GM19239 (cell line): Measurements from ENCODE around the gene PPP1R36.
A peak's percentile ranks its signal among the peaks of the same experiment; 100 is the strongest.
"Not testable (repeated sequence)": the region's sequence is repeated elsewhere in the genome, so short reads cannot be mapped to it uniquely, and the experiment has no call there.

Experiments used
- DNase-seq: peaks from one replicate; pipeline ENCODE4 v3.0.0; 2011; ENCODE audit warnings: low spot score; ENCODE audit not compliant: insufficient read length
- FAIRE-seq: peaks from 2 replicates; lab custom pipeline; 2011; peaks lifted over from hg19 to GRCh38; lab: Jason Lieb, UNC

PPP1R36 gene

DNA sequence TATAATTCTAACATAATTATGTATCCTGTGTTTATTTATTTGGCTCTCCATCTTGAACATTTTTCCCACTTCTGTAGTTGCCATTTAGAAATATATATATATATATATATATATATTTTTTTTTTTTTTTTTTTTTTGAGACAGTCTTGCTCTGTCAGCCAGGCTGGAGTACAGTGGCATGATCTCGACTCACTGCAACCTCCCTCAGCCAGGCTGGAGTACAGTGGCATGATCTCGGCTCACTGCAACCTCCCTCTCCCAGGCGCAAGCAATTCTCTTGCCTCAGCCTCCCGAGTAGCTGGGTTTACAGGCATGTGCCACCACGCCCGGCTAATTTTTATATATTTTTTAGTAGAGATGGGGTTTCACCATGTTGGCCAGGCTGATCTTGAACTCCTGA, 32.1 kb upstream of the PPP1R36 start:
- DNase-seq, FAIRE-seq: not testable (repeated sequence)

GRCh38 chr14:64518229-64518628, 31.5 kb upstream of the PPP1R36 start:
- no peak for FAIRE-seq
- DNase-seq, result no peak

DNA sequence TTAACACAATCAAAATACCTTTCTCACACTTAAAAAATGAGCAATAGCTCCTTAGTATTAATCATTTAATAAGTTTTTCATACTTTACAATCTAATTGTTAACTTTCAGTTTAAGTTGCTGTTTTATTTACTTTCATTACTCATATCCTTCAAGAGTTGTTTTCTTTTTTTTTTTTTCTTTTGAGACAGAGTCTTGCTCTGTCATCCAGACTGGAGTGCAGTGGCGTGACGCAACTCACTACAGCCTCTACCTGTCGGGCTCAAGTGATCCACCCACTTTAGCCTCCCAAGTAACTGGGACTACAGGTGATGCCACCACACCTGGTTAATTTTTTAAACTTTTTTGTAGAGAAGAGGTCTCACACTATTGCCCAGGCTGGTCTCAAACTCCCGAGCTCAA, 29.1 kb upstream of the PPP1R36 start:
- DNase-seq (no peak), FAIRE-seq (no peak)

DNA sequence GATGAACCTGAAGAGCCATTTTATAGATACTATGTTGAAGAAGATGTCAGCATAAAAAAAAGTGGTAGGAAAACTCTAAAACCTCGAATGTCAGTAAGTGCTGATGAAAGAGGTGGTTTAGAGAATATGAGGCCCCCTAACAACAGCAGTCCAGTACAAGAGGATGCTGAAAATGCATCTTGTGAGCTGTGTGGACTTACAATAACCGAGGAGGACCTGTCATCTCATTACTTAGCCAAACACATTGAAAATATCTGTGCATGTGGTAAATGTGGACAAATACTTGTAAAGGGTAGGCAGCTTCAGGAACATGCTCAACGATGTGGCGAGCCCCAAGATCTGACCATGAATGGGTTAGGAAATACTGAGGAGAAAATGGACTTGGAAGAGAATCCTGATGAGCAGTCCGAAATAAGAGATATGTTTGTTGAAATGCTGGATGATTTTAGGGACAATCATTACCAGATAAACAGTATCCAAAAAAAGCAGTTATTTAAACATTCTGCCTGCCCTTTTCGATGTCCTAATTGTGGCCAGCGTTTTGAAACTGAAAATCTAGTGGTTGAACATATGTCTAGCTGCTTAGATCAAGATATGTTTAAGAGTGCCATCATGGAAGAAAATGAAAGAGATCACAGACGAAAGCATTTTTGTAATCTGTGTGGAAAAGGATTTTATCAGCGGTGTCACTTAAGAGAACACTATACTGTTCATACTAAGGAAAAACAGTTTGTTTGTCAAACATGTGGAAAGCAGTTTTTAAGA, 27.0 kb upstream of the PPP1R36 start:
- FAIRE-seq, result peak; percentile 14

DNA sequence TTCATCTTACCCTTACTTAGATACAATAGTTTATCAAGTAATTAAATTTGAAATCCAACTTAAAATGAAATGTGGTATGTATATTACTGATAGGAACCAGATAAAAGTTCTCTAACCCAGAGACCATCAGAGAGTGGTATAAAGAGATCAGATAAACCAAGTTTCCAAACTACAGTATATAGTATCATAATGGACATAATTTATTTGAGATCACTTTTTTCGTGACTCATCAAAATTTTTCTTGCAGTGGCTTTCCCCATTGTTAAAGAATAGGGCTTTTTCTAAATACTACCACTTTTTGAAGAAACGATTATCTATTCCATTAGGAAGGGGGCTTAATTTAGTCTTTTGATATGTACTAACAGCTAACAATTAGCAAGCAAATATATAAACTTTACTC, 24.4 kb upstream of the PPP1R36 start:
- no peak for DNase-seq
- FAIRE-seq, result no peak

More for the DNA sequence above, 27.0 kb upstream of the PPP1R36 start:
- no peak for DNase-seq

DNA sequence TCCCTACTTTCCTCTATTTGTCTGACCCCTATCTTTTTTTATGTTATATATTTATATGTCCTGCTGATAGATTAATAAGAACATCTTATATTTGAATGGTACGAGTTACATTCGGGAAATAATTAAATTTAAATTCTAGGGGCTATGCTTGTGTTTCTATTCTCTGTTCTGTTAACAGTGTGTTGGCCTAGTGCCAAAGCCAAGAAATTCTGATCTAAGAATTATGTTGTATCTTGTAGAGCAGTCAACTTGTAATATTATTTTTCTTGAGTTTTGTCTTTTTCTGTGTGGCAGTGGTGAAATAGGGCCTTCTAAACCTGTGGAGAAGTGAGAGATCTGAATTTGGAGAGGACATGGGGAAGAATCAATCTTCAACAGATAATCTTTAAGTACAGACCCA, 18.2 kb upstream of the PPP1R36 start:
- DNase-seq (no peak), FAIRE-seq (no peak)

GRCh38 chr14:64536488-64537245, 13.1 kb upstream of the PPP1R36 start:
- DNase-seq (no peak), FAIRE-seq (no peak)

DNA sequence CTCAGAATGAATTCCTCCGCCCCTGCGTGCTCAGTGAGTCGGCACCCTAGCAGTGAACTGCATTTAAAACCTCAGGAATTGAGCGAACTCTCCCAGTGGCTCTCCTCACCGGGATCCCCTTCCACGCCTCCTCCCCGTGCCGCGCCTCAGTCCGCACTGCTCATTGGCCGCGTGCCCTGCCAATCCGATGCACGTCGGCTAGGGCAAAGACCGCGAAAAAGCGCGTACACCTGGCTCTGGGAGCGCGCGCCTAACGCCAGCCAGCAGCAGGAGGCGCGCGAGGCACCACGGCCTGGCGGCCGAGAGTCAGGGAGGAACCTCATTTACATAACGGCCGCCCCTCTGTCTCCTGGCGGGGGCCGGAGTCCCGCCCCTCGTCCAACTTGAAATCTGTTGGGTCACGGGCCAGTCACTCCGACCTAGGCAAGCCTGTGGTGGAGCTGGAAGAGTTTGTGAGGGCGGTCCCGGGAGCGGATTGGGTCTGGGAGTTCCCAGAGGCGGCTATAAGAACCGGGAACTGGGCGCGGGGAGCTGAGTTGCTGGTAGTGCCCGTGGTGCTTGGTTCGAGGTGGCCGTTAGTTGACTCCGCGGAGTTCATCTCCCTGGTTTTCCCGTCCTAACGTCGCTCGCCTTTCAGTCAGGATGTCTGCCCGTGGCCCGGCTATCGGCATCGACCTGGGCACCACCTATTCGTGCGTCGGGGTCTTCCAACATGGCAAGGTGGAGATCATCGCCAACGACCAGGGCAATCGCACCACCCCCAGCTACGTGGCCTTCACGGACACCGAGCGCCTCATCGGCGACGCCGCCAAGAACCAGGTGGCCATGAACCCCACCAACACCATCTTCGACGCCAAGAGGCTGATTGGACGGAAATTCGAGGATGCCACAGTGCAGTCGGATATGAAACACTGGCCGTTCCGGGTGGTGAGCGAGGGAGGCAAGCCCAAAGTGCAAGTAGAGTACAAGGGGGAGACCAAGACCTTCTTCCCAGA, 9.3 kb upstream of the PPP1R36 start, which contains the start of gene HSPA2:
TSS of gene HSPA2 (plus strand) at position 534 of the 995 bp plus-strand sequence. CDS start at position 643, 109 bp downstream.
- DNase-seq (peak; percentile 89), FAIRE-seq (peak; percentile 97)

DNA sequence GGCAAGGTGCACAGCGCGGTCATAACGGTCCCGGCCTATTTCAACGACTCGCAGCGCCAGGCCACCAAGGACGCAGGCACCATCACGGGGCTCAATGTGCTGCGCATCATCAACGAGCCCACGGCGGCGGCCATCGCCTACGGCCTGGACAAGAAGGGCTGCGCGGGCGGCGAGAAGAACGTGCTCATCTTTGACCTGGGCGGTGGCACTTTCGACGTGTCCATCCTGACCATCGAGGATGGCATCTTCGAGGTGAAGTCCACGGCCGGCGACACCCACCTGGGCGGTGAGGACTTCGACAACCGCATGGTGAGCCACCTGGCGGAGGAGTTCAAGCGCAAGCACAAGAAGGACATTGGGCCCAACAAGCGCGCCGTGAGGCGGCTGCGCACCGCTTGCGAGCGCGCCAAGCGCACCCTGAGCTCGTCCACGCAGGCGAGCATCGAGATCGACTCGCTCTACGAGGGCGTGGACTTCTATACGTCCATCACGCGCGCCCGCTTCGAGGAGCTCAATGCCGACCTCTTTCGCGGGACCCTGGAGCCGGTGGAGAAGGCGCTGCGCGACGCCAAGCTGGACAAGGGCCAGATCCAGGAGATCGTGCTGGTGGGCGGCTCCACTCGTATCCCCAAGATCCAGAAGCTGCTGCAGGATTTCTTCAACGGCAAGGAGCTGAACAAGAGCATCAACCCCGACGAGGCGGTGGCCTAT, 8.3 kb upstream of the PPP1R36 start:
- DNase-seq, result no peak
- no peak for FAIRE-seq

DNA sequence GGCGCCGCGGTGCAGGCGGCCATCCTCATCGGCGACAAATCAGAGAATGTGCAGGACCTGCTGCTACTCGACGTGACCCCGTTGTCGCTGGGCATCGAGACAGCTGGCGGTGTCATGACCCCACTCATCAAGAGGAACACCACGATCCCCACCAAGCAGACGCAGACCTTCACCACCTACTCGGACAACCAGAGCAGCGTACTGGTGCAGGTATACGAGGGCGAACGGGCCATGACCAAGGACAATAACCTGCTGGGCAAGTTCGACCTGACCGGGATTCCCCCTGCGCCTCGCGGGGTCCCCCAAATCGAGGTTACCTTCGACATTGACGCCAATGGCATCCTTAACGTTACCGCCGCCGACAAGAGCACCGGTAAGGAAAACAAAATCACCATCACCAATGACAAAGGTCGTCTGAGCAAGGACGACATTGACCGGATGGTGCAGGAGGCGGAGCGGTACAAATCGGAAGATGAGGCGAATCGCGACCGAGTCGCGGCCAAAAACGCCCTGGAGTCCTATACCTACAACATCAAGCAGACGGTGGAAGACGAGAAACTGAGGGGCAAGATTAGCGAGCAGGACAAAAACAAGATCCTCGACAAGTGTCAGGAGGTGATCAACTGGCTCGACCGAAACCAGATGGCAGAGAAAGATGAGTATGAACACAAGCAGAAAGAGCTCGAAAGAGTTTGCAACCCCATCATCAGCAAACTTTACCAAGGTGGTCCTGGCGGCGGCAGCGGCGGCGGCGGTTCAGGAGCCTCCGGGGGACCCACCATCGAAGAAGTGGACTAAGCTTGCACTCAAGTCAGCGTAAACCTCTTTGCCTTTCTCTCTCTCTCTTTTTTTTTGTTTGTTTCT, 7.6 kb upstream of the PPP1R36 start:
- no peak for DNase-seq
- FAIRE-seq, result no peak

DNA sequence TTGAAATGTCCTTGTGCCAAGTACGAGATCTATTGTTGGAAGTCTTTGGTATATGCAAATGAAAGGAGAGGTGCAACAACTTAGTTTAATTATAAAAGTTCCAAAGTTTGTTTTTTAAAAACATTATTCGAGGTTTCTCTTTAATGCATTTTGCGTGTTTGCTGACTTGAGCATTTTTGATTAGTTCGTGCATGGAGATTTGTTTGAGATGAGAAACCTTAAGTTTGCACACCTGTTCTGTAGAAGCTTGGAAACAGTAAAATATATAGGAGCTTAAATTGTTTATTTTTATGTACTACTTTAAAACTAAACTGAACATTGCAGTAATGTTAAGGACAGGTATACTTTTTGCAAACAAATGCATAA, 6.9 kb upstream of the PPP1R36 start:
- FAIRE-seq (no peak), DNase-seq (no peak)

DNA sequence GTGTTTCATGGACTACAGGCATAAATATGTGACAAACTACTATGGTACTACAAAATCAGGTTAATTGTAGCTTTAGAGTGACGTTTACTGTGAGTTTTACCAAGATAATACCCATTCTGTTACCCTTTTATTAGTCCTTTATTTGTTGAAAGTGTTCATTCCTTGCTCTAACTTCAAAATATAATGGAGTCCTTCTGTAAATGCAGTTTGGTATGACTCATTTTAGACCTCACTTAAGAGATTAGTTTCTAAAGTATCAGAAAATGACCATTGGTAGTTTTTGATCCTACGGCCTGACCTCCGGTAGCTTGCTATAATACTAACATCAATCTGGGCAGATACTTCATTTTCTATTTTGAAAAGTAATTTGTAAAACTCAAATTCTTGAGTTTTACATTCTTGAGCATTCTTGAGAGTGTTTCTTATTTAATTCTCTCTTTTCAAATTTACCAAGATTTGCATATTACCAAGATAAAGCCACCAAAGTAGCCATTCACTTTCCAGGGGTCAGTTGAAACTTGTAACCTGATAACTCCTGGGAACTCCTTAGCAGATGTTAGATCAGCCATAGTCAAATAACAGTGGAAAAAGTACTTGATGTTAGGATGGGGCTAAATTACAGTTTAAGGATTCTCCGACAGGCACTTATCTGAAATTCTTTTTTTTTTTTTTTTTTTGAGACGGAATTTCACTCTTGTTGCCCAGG, 5.0 kb upstream of the PPP1R36 start:
- no peak for FAIRE-seq
- no peak for DNase-seq

DNA sequence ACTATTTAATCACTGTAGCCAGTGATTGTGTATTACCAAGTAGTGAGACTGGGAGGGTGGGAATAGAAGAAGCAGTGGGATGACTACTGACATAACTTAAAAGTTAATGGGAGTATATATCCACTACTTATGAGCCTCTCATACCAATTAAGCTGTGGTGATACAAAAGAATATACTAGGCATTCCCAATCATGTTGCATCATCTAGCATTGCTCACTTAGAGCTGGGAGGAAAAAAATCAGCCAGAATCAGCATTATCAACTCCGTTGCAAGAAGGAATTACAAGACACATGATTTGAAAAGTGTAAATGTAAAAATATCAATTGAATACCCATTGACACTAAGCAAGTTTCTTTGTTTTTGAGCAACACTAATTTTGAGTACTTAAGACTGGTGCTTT, 745 bp upstream of the PPP1R36 start:
- no peak for FAIRE-seq
- DNase-seq, result no peak

DNA sequence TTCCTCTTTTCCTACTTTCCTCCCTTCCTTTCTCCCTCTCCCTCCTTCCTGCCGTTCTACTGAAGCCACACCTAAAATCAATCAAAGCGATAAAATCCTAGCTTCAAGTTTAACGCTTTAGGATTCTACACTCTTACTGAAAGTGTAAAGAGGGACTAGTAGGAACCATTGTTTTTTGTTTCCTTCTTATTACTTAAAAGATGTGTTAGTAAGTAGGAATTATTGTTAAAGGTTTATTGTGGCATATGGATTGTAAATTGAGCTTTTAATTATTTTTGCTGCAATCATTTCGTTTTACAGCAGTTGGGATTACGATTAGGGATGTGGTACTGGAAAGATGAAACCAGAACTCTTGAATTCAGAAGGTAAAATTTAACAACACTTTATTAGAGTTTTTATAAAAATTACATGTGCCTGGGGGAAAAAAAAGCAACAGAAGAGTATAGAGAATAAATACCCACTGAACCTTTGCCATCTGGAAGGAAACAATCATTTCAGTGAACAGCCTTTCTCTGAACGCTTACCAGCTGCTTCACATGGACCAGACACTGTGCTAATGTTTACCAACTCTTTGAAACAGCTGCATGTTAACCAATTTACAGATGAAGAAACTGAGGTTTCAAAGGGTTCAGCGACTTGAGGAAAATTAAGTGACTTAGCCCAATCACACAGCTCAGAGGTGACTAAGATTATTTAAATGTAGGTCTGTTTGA, 1.0 kb downstream of the PPP1R36 start:
- FAIRE-seq (no peak), DNase-seq (no peak)

DNA sequence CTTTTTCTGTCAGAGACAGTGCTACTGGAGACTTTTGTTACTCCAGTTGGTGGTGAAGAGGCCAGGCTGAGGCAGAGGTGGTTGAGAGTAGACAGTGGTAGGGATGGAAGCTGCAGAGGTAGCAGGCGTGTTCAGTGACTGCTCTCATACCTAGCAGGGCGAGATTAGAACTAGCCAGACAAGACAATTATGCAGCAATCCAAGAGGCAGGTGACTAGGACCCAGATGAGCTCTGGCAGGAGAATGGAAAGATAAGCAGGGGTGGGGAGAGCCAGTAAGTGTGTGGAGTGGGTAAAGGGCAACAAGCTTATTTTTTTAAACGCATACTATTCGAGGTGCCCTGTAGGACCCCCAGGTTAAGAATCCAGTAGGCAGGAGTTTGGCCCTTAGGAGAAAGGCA, 4.8 kb downstream of the PPP1R36 start:
- FAIRE-seq (no peak), DNase-seq (no peak)

DNA sequence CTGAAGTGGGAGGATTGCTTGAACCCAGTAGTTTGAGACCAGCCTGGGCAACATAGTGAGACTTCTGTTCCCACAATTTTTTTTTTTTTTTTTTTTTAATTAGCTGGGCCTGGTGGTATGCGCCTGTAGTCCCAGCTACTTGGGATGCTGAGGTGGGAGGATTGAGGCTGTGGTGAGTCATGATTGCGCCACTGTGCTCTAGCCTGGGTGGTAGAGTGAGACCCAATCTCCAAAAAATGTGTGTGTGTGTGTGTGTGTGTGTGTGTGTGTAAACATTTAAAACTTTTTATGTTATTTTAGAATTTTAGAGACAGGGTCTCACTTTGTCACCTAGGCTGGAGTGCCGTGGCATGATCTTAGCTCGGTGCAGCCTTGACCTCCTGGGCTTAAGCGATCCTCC, 6.8 kb downstream of the PPP1R36 start:
- DNase-seq (no peak), FAIRE-seq (no peak)

- DNase-seq, FAIRE-seq: not testable (repeated sequence)
Measured at GRCh38 chr14:64558216-64558615, 8.5 kb downstream of the PPP1R36 start.

DNA sequence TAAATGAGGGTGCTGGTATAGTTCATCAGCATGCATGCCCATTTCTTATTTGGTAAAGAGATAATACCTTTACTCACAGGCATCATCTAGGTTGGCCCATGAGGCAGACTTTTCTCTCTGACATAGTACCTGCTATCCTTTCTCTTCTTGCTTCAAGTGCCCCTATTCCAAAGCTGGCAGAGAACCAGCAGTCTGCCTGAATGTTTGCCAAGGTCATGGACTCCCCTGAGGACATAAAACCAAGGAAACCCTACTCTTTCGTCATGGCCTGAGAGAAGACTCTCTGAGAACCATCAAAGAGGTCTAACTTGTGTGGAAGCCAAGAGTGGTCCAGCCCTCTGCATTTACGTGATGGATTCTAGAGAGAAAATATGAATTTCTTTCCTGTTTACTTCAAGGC, 11.9 kb downstream of the PPP1R36 start:
- DNase-seq (no peak), FAIRE-seq (no peak)
